OCI-LY7 (cell line): ENCODE data around the gene CCL15.
"Not testable (repeated sequence)": the region's sequence is repeated elsewhere in the genome, so short reads cannot be mapped to it uniquely, and the experiment has no call there.

Source experiments
- CTCF ChIP-seq: fragments of 200-600 bp; sonication (generic); conservative IDR thresholded peaks from 2 replicates; pipeline ENCODE4 v1.5.1; 2014; ENCODE audit warnings: mild to moderate bottlenecking, antibody characterized with exemption, low read length, moderate library complexity, mixed read lengths
- EZH2phosphoT487 ChIP-seq: fragments of 200-600 bp; sonication (generic); IDR thresholded peaks from 2 replicates; pipeline ENCODE4 v1.6.1; 2018; ENCODE audit warnings: low read depth, borderline replicate concordance, mild to moderate bottlenecking, mixed run types, antibody characterized with exemption, low read length, moderate library complexity, mixed read lengths

DNA sequence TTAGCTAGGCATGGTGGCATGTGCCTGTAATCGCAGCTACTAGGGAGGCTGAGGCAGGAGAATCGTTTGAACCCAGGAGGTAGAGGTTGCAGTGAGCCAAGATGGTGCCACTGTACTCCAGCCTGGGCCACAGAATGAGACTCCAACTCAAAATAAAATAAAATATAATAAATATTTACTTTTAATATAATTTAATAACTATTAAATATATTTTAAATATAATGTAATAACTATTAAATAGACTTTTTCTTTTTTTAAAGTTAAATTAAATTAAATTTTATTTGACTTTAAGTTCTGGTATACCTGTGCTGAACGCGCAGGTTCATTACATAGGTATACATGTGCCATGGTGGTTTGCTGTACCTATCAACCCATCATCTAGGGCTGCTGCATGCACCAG lies 14.5 kb upstream of the CCL15 start:
- TF ChIP-seq CTCF, EZH2phosphoT487: not testable (repeated sequence)
